Measurements from ENCODE around the gene ID1.
A peak's percentile ranks its signal among the peaks of the same experiment; 100 is the strongest.
"Not testable (repeated sequence)": the region's sequence is repeated elsewhere in the genome, so short reads cannot be mapped to it uniquely, and the experiment has no call there.

Gene ID1

GRCh38 chr20:31638816-31639215 is 33.7 kb downstream of the ID1 start:
- DNase-seq = no peak

DNA sequence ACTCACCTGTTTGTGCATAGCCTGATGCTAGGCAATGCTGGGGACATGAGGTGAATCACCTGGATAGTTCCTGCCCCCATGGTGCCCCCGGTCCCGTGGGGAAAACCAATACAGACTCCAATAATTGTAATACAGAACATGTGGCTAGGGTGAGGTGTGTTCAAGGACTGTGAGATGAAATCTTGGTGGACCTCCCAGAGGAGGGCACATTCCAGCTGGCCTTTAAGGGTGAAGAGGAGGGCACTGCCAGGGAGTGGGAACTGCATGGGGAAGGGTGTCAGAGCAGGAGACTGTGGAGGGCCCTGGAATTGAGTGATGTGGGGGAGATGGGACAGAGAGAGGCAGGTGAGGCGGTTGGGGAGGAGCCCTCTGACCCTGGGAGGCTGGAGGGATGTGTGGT is 35.2 kb downstream of the ID1 start:
- no peak for DNase-seq

- DNase-seq = no peak
Measured at GRCh38 chr20:31641391-31641790, 36.3 kb downstream of the ID1 start.

DNA sequence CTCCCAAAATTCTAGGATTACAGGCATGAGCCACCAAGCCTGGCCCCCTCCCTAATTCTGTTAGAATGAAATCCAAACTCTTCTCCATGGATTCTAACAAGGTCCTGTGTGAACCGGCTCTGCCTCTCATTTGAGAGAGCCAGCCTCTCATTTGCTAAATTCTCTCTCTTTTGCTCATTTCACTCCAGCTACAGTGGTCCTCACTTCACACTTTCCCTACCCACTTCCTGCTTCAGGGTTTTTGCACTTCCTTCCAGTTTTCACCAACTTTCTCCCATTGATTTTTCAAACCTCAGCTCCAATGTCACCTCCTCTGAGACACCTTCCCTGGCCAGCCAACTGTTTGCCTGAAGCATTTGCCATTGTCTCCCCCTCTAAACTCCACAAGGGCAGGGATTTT is 37.7 kb downstream of the ID1 start:
- DNase-seq = no peak

DNA sequence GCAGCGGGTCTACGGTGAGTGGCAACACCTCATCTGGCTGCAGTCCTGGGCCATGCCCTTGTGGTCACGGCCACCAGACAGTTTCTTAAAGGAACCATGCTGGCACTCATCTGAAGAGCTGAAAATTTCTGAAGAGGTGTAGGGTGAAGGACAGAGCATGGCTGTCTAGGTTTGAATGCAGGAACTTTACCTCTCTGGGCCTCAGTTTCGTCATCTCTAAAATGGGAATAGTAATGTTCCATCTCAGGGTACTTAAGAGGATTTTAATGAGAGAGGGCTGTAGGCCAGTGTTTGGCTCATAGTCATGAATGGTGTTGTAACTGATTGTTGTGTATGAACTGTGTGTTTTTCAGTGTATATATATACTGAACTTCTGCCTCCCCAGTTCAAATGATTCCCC is 38.4 kb downstream of the ID1 start:
- DNase-seq = no peak

DNA sequence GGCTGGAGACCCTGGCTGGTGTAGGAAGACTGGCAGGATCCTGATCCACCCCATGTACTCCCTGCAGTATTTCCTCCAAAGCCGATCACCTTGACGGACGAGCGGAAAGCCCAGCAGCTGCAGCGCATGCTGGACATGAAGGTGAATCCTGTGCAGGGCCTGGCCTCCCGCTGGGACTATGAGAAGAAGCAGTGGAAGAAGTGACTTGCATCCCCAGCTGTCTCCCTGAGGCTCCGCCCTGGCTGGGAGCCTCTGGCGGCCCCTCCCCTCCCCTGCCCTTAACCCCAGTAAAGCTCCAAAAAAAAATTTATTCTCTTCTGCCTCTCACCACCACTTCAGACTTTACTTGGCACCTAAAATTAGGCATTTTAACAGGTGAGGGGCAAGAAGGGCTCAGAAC is 39.6 kb downstream of the ID1 start:
- no peak for DNase-seq

DNA sequence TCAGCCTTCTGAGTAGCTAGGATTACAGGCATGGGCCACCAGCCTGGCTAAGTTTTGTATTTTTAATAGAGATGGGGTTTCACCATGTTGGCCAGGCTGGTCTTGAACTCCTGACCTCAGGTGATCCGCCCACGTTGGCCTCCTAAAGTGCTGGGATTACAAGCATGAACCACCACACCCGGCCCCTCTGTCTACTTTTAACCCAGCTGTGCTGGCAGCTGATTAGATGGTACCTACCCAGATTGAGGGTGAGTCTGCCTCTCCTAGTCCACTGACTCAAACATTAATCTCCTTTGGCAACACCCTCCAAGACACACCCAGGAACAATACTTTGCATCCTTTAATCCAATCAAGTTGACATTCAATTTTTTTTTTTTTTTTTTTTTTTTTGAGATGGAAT is 43.0 kb downstream of the ID1 start:
- DNase-seq = not testable (repeated sequence)

DNA sequence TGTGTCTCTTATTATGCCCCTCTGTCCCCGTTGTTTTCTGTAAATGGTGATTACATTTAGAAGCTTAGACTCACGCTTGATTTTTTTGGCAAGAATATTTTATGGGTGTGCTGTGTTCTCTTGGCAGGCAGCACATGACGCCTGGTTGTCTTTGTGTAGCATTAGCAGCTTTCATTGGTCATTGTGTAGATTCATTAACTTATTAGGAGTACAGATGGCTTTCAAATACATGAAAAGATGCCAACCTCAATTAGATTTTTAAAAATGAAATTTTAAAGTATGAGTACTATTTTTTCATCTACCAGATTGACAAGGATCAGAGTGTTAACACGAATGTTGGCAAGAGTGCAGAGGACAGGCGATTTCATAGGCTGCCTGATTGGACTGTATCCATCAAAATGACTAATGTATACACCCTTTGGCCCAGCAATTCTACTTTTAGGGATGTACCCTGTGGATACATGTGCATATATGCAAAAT is 47.9 kb downstream of the ID1 start:
- peak; percentile 52 to 82 for DNase-seq

- DNase-seq = no peak
Measured at GRCh38 chr20:31653561-31653960, 48.5 kb downstream of the ID1 start.

GRCh38 chr20:31654534-31654933 is 49.4 kb downstream of the ID1 start:
- no peak for DNase-seq
